Esophagus squamous epithelium (tissue), 4 donors: ENCODE results near the gene SS18L1.

Experiments
- POLR2A ChIP-seq, 4 donors: fragments of 450-650 bp; IDR thresholded peaks; one replicate each; pipeline ENCODE4 v1.6.1; 2017; ENCODE audit warnings: antibody characterized with exemption in 4 of 4, mild to moderate bottlenecking in 4 of 4, moderate library complexity in 3 of 4
- TF ChIP-seq, protein P1 (sequence below), 6 experiments: fragments of 450-650 bp in 4 of 6; fragments of 200-600 bp in 2 of 6; sonication (generic) in 2 of 6; IDR thresholded peaks; one replicate each; pipeline ENCODE4 v1.5.1; 2016 to 2019; ENCODE audit warnings: antibody characterized with exemption in 6 of 6, mild to moderate bottlenecking in 4 of 6, moderate library complexity in 4 of 6

DNA sequence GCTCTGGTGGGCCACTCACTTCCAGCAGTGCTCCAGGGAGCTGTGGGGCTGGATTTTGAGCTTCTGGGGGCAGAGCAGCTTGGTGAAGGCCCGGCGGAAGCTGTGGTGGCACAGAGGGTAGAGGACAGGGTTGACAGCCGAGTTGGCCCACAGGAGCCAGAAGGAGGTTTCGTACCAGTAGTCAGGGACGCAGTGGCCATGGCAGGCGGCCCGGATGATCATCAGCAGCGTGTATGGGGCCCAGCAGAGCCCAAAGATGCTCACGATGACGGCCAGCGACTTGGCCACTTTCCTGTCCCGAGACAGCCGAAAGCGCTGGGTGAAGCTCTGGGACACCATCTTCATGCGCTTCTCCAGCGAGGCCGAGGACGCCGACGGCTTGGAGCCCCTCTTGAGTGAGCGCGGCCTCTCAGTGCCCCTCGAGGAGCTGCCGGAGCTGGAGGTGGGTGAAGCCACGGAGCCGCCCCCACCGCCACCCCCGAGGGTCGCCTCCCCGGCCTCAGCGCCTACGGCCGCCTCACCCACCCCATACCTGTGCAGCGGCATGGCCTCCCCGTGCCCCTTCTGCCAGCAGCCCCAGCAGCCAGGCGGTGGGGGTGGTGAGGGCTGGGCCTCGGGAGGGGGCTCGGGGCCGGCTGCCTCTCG lies 72.5 kb downstream of the SS18L1 start:
- TF ChIP-seq, protein P1, sequence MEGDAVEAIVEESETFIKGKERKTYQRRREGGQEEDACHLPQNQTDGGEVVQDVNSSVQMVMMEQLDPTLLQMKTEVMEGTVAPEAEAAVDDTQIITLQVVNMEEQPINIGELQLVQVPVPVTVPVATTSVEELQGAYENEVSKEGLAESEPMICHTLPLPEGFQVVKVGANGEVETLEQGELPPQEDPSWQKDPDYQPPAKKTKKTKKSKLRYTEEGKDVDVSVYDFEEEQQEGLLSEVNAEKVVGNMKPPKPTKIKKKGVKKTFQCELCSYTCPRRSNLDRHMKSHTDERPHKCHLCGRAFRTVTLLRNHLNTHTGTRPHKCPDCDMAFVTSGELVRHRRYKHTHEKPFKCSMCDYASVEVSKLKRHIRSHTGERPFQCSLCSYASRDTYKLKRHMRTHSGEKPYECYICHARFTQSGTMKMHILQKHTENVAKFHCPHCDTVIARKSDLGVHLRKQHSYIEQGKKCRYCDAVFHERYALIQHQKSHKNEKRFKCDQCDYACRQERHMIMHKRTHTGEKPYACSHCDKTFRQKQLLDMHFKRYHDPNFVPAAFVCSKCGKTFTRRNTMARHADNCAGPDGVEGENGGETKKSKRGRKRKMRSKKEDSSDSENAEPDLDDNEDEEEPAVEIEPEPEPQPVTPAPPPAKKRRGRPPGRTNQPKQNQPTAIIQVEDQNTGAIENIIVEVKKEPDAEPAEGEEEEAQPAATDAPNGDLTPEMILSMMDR (IDR thresholded peaks at IDR 0.05), result no peak
- TF ChIP-seq POLR2A (IDR thresholded peaks at IDR 0.05), result no peak
